Ammon's horn (tissue), 1 donor: ENCODE measurements around the gene SUPT6H.

Experiments used
- DNase-seq: peaks from one replicate; pipeline ENCODE4 v3.0.0-alpha.2; 2016; ENCODE audit warnings: low spot score

SUPT6H gene

GRCh38 chr17:28737770-28738679, 76.0 kb downstream of the SUPT6H start:
- DNase-seq, result no peak

- DNase-seq, result no peak
These were observed 76.8 kb downstream of the SUPT6H start for GRCh38 chr17:28738680-28739384.

GRCh38 chr17:28740406-28741357, 78.7 kb downstream of the SUPT6H start:
- DNase-seq, result no peak

GRCh38 chr17:28741358-28742349, 79.6 kb downstream of the SUPT6H start:
- DNase-seq, result peak; percentile 38

GRCh38 chr17:28743243-28744103, 81.5 kb downstream of the SUPT6H start, which contains the start of gene TRAF4:
TSS of gene TRAF4 (plus strand) at chr17:28744011. CDS start at chr17:28744113, 102 bp downstream.
- peak; percentile 83 for DNase-seq

GRCh38 chr17:28744104-28744971, 82.3 kb downstream of the SUPT6H start:
- DNase-seq, result no peak

- peak; percentile 97 for DNase-seq
These were observed 83.2 kb downstream of the SUPT6H start for GRCh38 chr17:28744972-28745785.

GRCh38 chr17:28745786-28746411, 83.9 kb downstream of the SUPT6H start:
- DNase-seq, result no peak

GRCh38 chr17:28746611-28747050, 84.6 kb downstream of the SUPT6H start:
- DNase-seq, result peak; percentile 83

- DNase-seq, result peak; percentile 88
These were observed 85.2 kb downstream of the SUPT6H start for GRCh38 chr17:28747051-28747691.

GRCh38 chr17:28747801-28748750, 86.1 kb downstream of the SUPT6H start:
- no peak for DNase-seq

- no peak for DNase-seq
These were observed 87.0 kb downstream of the SUPT6H start for GRCh38 chr17:28748852-28749515.

GRCh38 chr17:28749516-28750177, 87.6 kb downstream of the SUPT6H start:
- DNase-seq, result no peak
